Stomach (tissue), 9 donors: Measurements from ENCODE around the gene CAMSAP1. TPM values are rescaled to one million over a fixed set of nuclear protein-coding genes. Genes with fewer than 3 reads are reported as not detected.

Experiments
- DNase-seq, 2 donors: peaks; one replicate each; pipeline versions ENCODE4 v3.0.0 to v3.0.0-alpha.2; 2013 to 2019
- H3K27ac ChIP-seq, 5 donors: fragments of 200-600 bp in 4 of 5; sonication (generic) in 4 of 5; one replicate each; pipeline ENCODE4 v1.5.1; 2013 to 2019; ENCODE audit warnings: mild to moderate bottlenecking in 1 of 5, moderate library complexity in 1 of 5
- H3K27me3 ChIP-seq, 3 donors: fragments of 200-600 bp; sonication (generic); one replicate each; pipeline ENCODE4 v1.5.1; 2017 to 2019; ENCODE audit warnings: mixed run types in 1 of 3
- H3K36me3 ChIP-seq, 4 donors: fragments of 200-600 bp; sonication (generic); 1 replicate in 3 of 4; 2 replicates in 1 of 4; pipeline ENCODE4 v1.5.1; 2016 to 2019
- H3K4me1 ChIP-seq, 4 donors: fragments of 200-600 bp; sonication (generic); one replicate each; pipeline ENCODE4 v1.5.1; 2016 to 2019
- H3K4me3 ChIP-seq, 4 donors: fragments of 200-600 bp; sonication (generic) in 3 of 4; one replicate each; pipeline ENCODE4 v1.5.1; 2016 to 2019; ENCODE audit warnings: mild to moderate bottlenecking in 1 of 4
- H3K9me3 ChIP-seq, 4 donors: fragments of 200-600 bp; sonication (generic); one replicate each; pipeline ENCODE4 v1.5.1; 2016 to 2019
- CTCF ChIP-seq, 7 experiments: fragments of 450-650 bp in 4 of 7; fragments of 200-600 bp in 3 of 7; sonication (generic) in 3 of 7; IDR thresholded peaks; one replicate each; pipeline ENCODE4 v1.5.1; 2016 to 2019; ENCODE audit warnings: antibody characterized with exemption in 7 of 7, control low read depth in 2 of 7, mild to moderate bottlenecking in 1 of 7
- EP300 ChIP-seq: sonication (generic); formaldehyde crosslinking; IDR thresholded peaks from one replicate; pipeline ENCODE4 v1.6.1; 2017; ENCODE audit warnings: antibody characterized with exemption
- POLR2A ChIP-seq, 4 donors: fragments of 450-650 bp; IDR thresholded peaks; one replicate each; pipeline ENCODE4 v1.6.1; 2016; ENCODE audit warnings: antibody characterized with exemption in 4 of 4, control low read depth in 2 of 4, mild to moderate bottlenecking in 1 of 4, moderate library complexity in 1 of 4
- POLR2AphosphoS5 ChIP-seq, 3 donors: sonication (generic); formaldehyde crosslinking; IDR thresholded peaks; one replicate each; pipeline ENCODE4 v1.6.1; 2016; ENCODE audit warnings: antibody characterized with exemption in 3 of 3
- WGBS, 5 donors: extraction: QIAGEN DNeasy Blood & Tissue Kit in 3 of 5; methylation state at CpG; one replicate each; pipeline versions ENCODE4 v1.1.5 to v1.1.7; 2013 to 2018; 5-methylcytosine and 5-hydroxymethylcytosine counted together
- intact Hi-C: fragments of 100-400 bp; cut with DNase I; formaldehyde crosslinking; loops from one replicate; pipeline ENCODE4 v1.15.1; 2023; ENCODE audit warnings: low total_unique reads
- polyA plus RNA-seq, 3 donors: library from polyadenylated mRNA; stranded (reverse); fragments of 200-250 nt; gene quantifications; one replicate each; pipeline ENCODE4 v1.2.3, GENCODE V29; 2013
- total RNA-seq, 5 donors: library from RNA; depleted of rRNA; stranded (reverse); fragments of >200 nt; gene quantifications; one replicate each; pipeline versions ENCODE4 v1.1.0 to v1.2.3, GENCODE V29; 2014 to 2016
- donor health status: healthy with polysubstance abuse.
- donor health status: Bipolar disorder and iron deficiency.
- donor health status: healthy.

CAMSAP1 gene
- total and polyA plus RNA-seq, 8 donors, result 2.4 to 238 (median 12.7) TPM

GRCh38 chr9:135780086-135780485 lies 127.3 kb downstream of the CAMSAP1 start:
- Histone ChIP-seq H3K27ac (no peak overlapping the region), H3K36me3 (no peaks in the 10 kb centered on the region), H3K27me3 (peaks cover 0 to 62% (median 0%) of the 10 kb centered on the region in 3 donors), H3K4me1 (no peaks in the 10 kb centered on the region), H3K9me3 (no peaks in the 10 kb centered on the region), H3K4me3 (no peak overlapping the region)
- 81 to 91% (median 85%) methylated on average over 13 to 16 of the region's 16 CpGs for WGBS, 5 donors
- no peak for TF ChIP-seq CTCF (IDR thresholded peaks at IDR 0.05)
- no peak for TF ChIP-seq POLR2A (IDR thresholded peaks at IDR 0.05)
- TF ChIP-seq EP300, result no peak
- TF ChIP-seq POLR2AphosphoS5 (IDR thresholded peaks at IDR 0.05), result no peak
- intact Hi-C loops, result no loop called here
- DNase-seq, result no peak

- Histone ChIP-seq H3K36me3 (no peaks in the 10 kb centered on the region), H3K27ac (no peak overlapping the region), H3K4me1 (no peaks in the 10 kb centered on the region), H3K9me3 (no peaks in the 10 kb centered on the region), H3K4me3 (no peak overlapping the region), H3K27me3 (peaks cover 0 to 62% (median 0%) of the 10 kb centered on the region in 3 donors)
- DNase-seq, result no peak
- 83 to 91% (median 86%) methylated on average over 13 to 14 of the region's 14 CpGs for WGBS, 5 donors
- intact Hi-C loops, result no loop called here
- no peak for TF ChIP-seq CTCF (IDR thresholded peaks at IDR 0.05)
These were observed 127.8 kb downstream of the CAMSAP1 start for GRCh38 chr9:135779571-135779970.

- DNase-seq, result no peak
- WGBS, 5 donors, result 88 to 97% (median 90%) methylated on average over 13 to 19 of the region's 19 CpGs
- Histone ChIP-seq H3K4me1 (no peaks in the 10 kb centered on the region), H3K27ac (no peak overlapping the region), H3K27me3 (peaks cover 0 to 56% (median 0%) of the 10 kb centered on the region in 3 donors), H3K4me3 (no peak overlapping the region), H3K9me3 (no peaks in the 10 kb centered on the region), H3K36me3 (no peaks in the 10 kb centered on the region)
- intact Hi-C loops, result no loop called here
- TF ChIP-seq CTCF (IDR thresholded peaks at IDR 0.05), result no peak
- no peak for TF ChIP-seq POLR2A (IDR thresholded peaks at IDR 0.05)
- TF ChIP-seq POLR2AphosphoS5 (IDR thresholded peaks at IDR 0.05), result no peak
- TF ChIP-seq EP300, result no peak
These were observed 128.9 kb downstream of the CAMSAP1 start for GRCh38 chr9:135778421-135778820.

- DNase-seq, result no peak
- Histone ChIP-seq H3K4me1 (no peaks in the 10 kb centered on the region), H3K27ac (no peak overlapping the region), H3K27me3 (peaks cover 0 to 56% (median 0%) of the 10 kb centered on the region in 3 donors), H3K4me3 (no peak overlapping the region), H3K36me3 (no peaks in the 10 kb centered on the region), H3K9me3 (no peaks in the 10 kb centered on the region)
- TF ChIP-seq EP300 (no peak), POLR2AphosphoS5 (IDR thresholded peaks at IDR 0.05) (no peak), POLR2A (IDR thresholded peaks at IDR 0.05) (no peak), CTCF (IDR thresholded peaks at IDR 0.05) (no peak)
- intact Hi-C loops, result no loop called here
These were observed 129.6 kb downstream of the CAMSAP1 start for GRCh38 chr9:135777623-135778177.
